SU-DHL-6 (cell line): ENCODE measurements around the gene PLXDC1.

Experiments
- CTCF ChIP-seq: fragments of 200-600 bp; sonication (generic); IDR thresholded peaks from one replicate; pipeline ENCODE4 v1.5.1; 2017; ENCODE audit warnings: antibody characterized with exemption, mild to moderate bottlenecking, low read length, moderate library complexity; ENCODE audit not compliant: insufficient read depth, poor library complexity, severe bottlenecking
- EZH2phosphoT487 ChIP-seq: fragments of 200-600 bp; sonication (generic), shearing (Covaris generic); conservative IDR thresholded peaks from 2 replicates; pipeline ENCODE4 v1.6.1; 2018; ENCODE audit warnings: mild to moderate bottlenecking, antibody characterized with exemption, low read length, moderate library complexity, mixed read lengths

- TF ChIP-seq CTCF (no peak), EZH2phosphoT487 (no peak)
Observed at GRCh38 chr17:39165841-39166349, 14.5 kb upstream of the PLXDC1 start, which contains the start of gene ARL5C.
